K562 (cell line): ENCODE data around the gene FAM78A.

Experiments
- CBX5 ChIP-seq: IDR thresholded peaks from 2 replicates; pipeline ENCODE4 v1.6.1; 2014; ENCODE audit warnings: low read depth, borderline replicate concordance
- POLR2A ChIP-seq: fragments of 450-650 bp; conservative IDR thresholded peaks from 2 replicates; pipeline ENCODE4 v1.6.1; 2016
- ZBTB43 ChIP-seq: sonication (generic); formaldehyde crosslinking; IDR thresholded peaks from 2 replicates; pipeline ENCODE4 v1.8.0; 2023; ENCODE audit warnings: mild to moderate bottlenecking, missing genetic modification reagents

- no peak for TF ChIP-seq ZBTB43 (CRISPR knock-in tag)
- TF ChIP-seq POLR2A = no peak
- TF ChIP-seq CBX5 = no peak
Observed at GRCh38 chr9:131277910-131278701, 1.8 kb upstream of the FAM78A start.
